Endothelial cell of umbilical vein (primary cell): Measurements from ENCODE around the gene FAM117B. TPM values are rescaled to one million over a fixed set of nuclear protein-coding genes. Genes with fewer than 3 reads are reported as not detected.

Experiments used
- BruUV-seq: library from RNA; stranded (reverse); fragments of 400-500 nt; replicated peaks from 2 replicates; lab custom pipeline; 2021; lab: Mats Ljungman, UMichigan
- CTCF ChIA-PET: fragments of 300-600, 350-600 bp; sonication (Branson Sonifier 250); formaldehyde crosslinking; loops from one replicate; lab custom pipeline; 2021; ENCODE audit warnings: antibody characterized with exemption, inconsistent platforms; lab: Charles Lee
- POLR2A ChIA-PET: fragments of 300-600, 350-600 bp; sonication (Branson Sonifier 250); formaldehyde crosslinking; loops from one replicate; lab custom pipeline; 2021; ENCODE audit warnings: antibody characterized with exemption, inconsistent platforms; lab: Charles Lee
- DNase-seq: peaks from one replicate; pipeline ENCODE4 v3.0.0-alpha.2; 2011; ENCODE audit warnings: low read depth, low spot score
- FAIRE-seq: peaks from 2 replicates; lab custom pipeline; 2011; peaks lifted over from hg19 to GRCh38; lab: Jason Lieb, UNC
- H2AFZ ChIP-seq: 2 replicates; pipeline ENCODE4 v1.6.0; 2012; ENCODE audit warnings: low read depth, low read length, control low read depth, inconsistent platforms
- H3K27ac ChIP-seq: 2 replicates; pipeline ENCODE4 v1.5.1; 2011; ENCODE audit warnings: low read depth, mild to moderate bottlenecking, control low read depth, low read length, moderate library complexity; ENCODE audit not compliant: insufficient read depth
- H3K27me3 ChIP-seq, 2 experiments: 2 replicates each; pipeline versions ENCODE4 v1.6.0 to v1.6.1; 2011; ENCODE audit warnings: low read length in 2 of 2, mixed read lengths in 1 of 2; ENCODE audit not compliant: control insufficient read depth in 2 of 2, insufficient read depth in 2 of 2
- H3K36me3 ChIP-seq, 2 experiments: 2 replicates in 1 of 2; 3 replicates in 1 of 2; pipeline ENCODE4 v1.5.1; 2011; ENCODE audit warnings: low read length in 2 of 2, mild to moderate bottlenecking in 1 of 2, moderate library complexity in 1 of 2; ENCODE audit not compliant: control insufficient read depth in 2 of 2, insufficient read depth in 2 of 2; ENCODE audit errors: extremely low read depth in 1 of 2
- H3K4me1 ChIP-seq: 3 replicates; pipeline ENCODE4 v1.5.1; 2011; ENCODE audit warnings: mild to moderate bottlenecking, low read length; ENCODE audit not compliant: control insufficient read depth, insufficient read depth; ENCODE audit errors: extremely low read depth
- H3K4me2 ChIP-seq: 2 replicates; pipeline ENCODE4 v1.6.1; 2011; ENCODE audit warnings: low read length, control low read depth, mixed read lengths; ENCODE audit not compliant: insufficient read depth
- H3K4me3 ChIP-seq, 3 experiments: fragments of 200-600 bp in 1 of 3; sonication (generic), shearing (Covaris generic) in 1 of 3; replicated peaks in 1 of 3; 2 replicates each; pipeline ENCODE4 v1.5.1; 2011 to 2016; ENCODE audit warnings: control low read depth in 3 of 3, low read length in 3 of 3, mild to moderate bottlenecking in 2 of 3, inconsistent platforms in 1 of 3, low read depth in 1 of 3, moderate library complexity in 1 of 3; ENCODE audit not compliant: insufficient read depth in 1 of 3
- H3K79me2 ChIP-seq: 2 replicates; pipeline ENCODE4 v1.6.0; 2012; ENCODE audit warnings: low read length, inconsistent platforms; ENCODE audit not compliant: control insufficient read depth, insufficient read depth
- H3K9ac ChIP-seq: replicated peaks from 2 replicates; pipeline ENCODE3; 2011; ENCODE audit warnings: low read length, control low read depth; ENCODE audit not compliant: insufficient read depth; ENCODE audit errors: extremely low read depth
- H3K9me1 ChIP-seq: replicated peaks from 3 replicates; pipeline ENCODE4 v1.6.0; 2011; ENCODE audit warnings: mild to moderate bottlenecking, low read length; ENCODE audit not compliant: control insufficient read depth, insufficient read depth; ENCODE audit errors: extremely low read depth
- H3K9me3 ChIP-seq: replicated peaks from 2 replicates; pipeline ENCODE4 v1.5.1; 2012; ENCODE audit warnings: low read length, inconsistent platforms; ENCODE audit not compliant: control insufficient read depth, insufficient read depth
- H4K20me1 ChIP-seq: replicated peaks from 2 replicates; pipeline ENCODE3; 2011; ENCODE audit warnings: mild to moderate bottlenecking, low read length; ENCODE audit not compliant: control insufficient read depth, insufficient read depth; ENCODE audit errors: extremely low read depth
- EZH2 ChIP-seq: IDR thresholded peaks from 2 replicates; pipeline ENCODE4 v1.6.1; 2012; ENCODE audit warnings: borderline replicate concordance, low read depth, mild to moderate bottlenecking, moderate library complexity, low read length, inconsistent platforms; ENCODE audit not compliant: severe bottlenecking
- FOS ChIP-seq: IDR thresholded peaks from 2 replicates; pipeline ENCODE4 v1.6.1; 2011; ENCODE audit warnings: mild to moderate bottlenecking, low read length, moderate library complexity, borderline replicate concordance; ENCODE audit not compliant: insufficient read depth
- GATA2 ChIP-seq: IDR thresholded peaks from 2 replicates; pipeline ENCODE4 v1.7.0; 2011; ENCODE audit warnings: low read depth, mild to moderate bottlenecking, moderate library complexity, mixed read lengths, low read length; ENCODE audit not compliant: insufficient read length, insufficient read depth
- JUN ChIP-seq: IDR thresholded peaks from 2 replicates; pipeline ENCODE4 v1.6.1; 2011; ENCODE audit warnings: borderline replicate concordance, low read depth; ENCODE audit not compliant: insufficient read length, insufficient read depth
- MYC ChIP-seq: IDR thresholded peaks from one replicate; pipeline ENCODE4 v1.6.1; 2011; ENCODE audit warnings: mild to moderate bottlenecking, low read depth, low read length
- POLR2A ChIP-seq: IDR thresholded peaks from 2 replicates; pipeline ENCODE4 v1.6.1; 2012; ENCODE audit warnings: low read depth, mild to moderate bottlenecking, control low read depth, low read length
- POLR2AphosphoS5 ChIP-seq: IDR thresholded peaks from 2 replicates; pipeline ENCODE4 v1.6.1; 2012; ENCODE audit warnings: low read depth, mild to moderate bottlenecking, control low read depth, low read length, moderate library complexity; ENCODE audit not compliant: insufficient read depth
- dilution Hi-C: fragments of 300-500 bp; cut with MboI; formaldehyde crosslinking; loops from one replicate; pipeline ENCODE4 v1.15.0; 2019; ENCODE audit warnings: low sequenced_read_pairs; ENCODE audit not compliant: extremely low pct_ligation_motif_present
- intact Hi-C: fragments of 100-400 bp; cut with micrococcal nuclease; formaldehyde crosslinking; loops from one replicate; pipeline ENCODE4 v1.10.0; 2022
- polyA plus RNA-seq, 4 experiments: library from polyadenylated mRNA; depleted of rRNA in 3 of 4; stranded (reverse) in 3 of 4; unstranded in 1 of 4; fragments of >200 nt; gene quantifications; 2 replicates each; pipeline versions ENCODE4 v1.2.1 to v1.2.3, GENCODE V29; 2011 to 2012; ENCODE audit warnings: missing spikeins in 1 of 4
- total RNA-seq: library from RNA; stranded (reverse); gene quantifications from 2 replicates; pipeline ENCODE4 v1.2.3, GENCODE V29; 2021
- TF ChIP-seq, protein P1 (sequence below), 2 donors: IDR thresholded peaks; 1 replicate in 1 of 2; 2 replicates in 1 of 2; pipeline ENCODE4 v1.5.1; 2011; ENCODE audit warnings: low read length in 2 of 2, mild to moderate bottlenecking in 2 of 2, moderate library complexity in 2 of 2, control low read depth in 1 of 2, inconsistent platforms in 1 of 2, low read depth in 1 of 2; ENCODE audit not compliant: insufficient read depth in 1 of 2; ENCODE audit errors: extremely low read depth in 1 of 2
- TF ChIP-seq, protein P2 (sequence below): IDR thresholded peaks from 2 replicates; pipeline ENCODE4 v1.6.1; 2011; ENCODE audit not compliant: insufficient read depth, insufficient read length

FAM117B gene
- total and polyA plus RNA-seq, 2 donors (not counting 3 experiments of a cell fraction or from before 2014, with no cell fraction given) = 1.3 to 7.0 TPM

DNA sequence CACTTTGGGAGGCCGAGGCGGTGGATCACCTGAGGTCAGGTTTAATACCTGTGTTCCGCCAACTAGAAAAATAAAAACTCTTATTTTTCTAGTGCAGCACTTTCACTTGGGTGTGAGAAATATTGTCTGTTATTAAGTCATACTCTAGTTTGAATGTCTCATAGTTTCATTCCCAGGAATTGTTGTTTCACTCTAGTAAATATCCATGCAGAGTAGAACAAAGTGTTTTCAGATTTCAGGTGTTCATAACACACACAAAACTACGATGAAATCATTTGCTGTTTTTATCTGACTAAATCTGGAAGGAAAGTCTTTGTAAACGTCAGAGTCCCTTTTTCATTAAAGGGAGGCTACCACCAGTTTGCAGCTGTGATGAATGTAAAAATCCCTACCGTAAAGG lies 4.0 kb downstream of the FAM117B start:
- POLR2A ChIA-PET = no interaction called here
- H3K9me3 ChIP-seq = no peaks in the 10 kb centered on the region
- CTCF ChIA-PET = no interaction called here
- H3K9me1 ChIP-seq = no peaks in the 10 kb centered on the region
- BruUV-seq = no TSS peak
- H3K27me3 ChIP-seq = no peaks in the 10 kb centered on the region
- H3K4me1 ChIP-seq = peaks cover 22% of the 10 kb centered on the region
- dilution Hi-C loops (no loop called here), intact Hi-C loops (loop anchor here (10.0 kb wide), 2 partner anchors 376 to 1046 kb away; partner anchors contain the start of gene NBEAL1)
- H2AFZ ChIP-seq = no peak overlapping the region
- no peak overlapping the region for H3K4me2 ChIP-seq
- H3K79me2 ChIP-seq = peaks cover 2% of the 10 kb centered on the region
- TF ChIP-seq GATA2 (no peak), POLR2AphosphoS5 (no peak), JUN (no peak), MYC (no peak)
- FAIRE-seq = no peak
- DNase-seq = no peak
- no peaks in the 10 kb centered on the region for H3K36me3 ChIP-seq
- no peak overlapping the region for H3K27ac ChIP-seq
- no peak overlapping the region for H3K9ac ChIP-seq
- no peaks in the 10 kb centered on the region for H4K20me1 ChIP-seq
- H3K4me3 ChIP-seq = no peak overlapping the region

DNA sequence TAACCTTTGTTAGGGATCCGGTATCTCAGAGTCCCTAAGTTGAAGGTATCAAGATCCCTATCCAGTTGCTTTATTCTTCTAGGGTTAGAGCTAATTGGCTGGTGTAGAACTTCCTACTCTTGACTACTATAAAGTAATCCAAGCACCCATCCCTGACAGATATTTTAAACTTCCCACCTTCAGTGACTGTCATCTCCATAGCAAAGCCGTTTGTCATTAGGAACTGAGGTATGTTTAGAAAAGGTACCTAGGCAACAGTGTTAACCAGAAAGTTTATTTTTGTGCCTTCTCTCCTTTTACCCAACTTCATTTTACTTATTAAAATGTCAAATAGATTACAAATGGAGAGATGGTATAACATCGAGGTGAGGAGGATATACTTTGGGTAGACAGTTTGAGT lies 4.5 kb downstream of the FAM117B start:
- no peaks in the 10 kb centered on the region for H4K20me1 ChIP-seq
- no peak overlapping the region for H3K4me3 ChIP-seq
- no peak for DNase-seq
- ChIA-PET POLR2A (no interaction called here), CTCF (no interaction called here)
- no peak overlapping the region for H2AFZ ChIP-seq
- H3K4me2 ChIP-seq = no peak overlapping the region
- no peak overlapping the region for H3K27ac ChIP-seq
- dilution Hi-C loops (no loop called here), intact Hi-C loops (loop anchor here (10.0 kb wide), 2 partner anchors 376 to 1046 kb away; partner anchors contain the start of gene NBEAL1)
- no peaks in the 10 kb centered on the region for H3K9me1 ChIP-seq
- peak; percentile 57 for FAIRE-seq
- no peaks in the 10 kb centered on the region for H3K9me3 ChIP-seq
- TF ChIP-seq FOS (no peak), POLR2AphosphoS5 (no peak), POLR2A (no peak), GATA2 (no peak), MYC (no peak), JUN (no peak), EZH2 (no peak)
- TF ChIP-seq, protein P1, sequence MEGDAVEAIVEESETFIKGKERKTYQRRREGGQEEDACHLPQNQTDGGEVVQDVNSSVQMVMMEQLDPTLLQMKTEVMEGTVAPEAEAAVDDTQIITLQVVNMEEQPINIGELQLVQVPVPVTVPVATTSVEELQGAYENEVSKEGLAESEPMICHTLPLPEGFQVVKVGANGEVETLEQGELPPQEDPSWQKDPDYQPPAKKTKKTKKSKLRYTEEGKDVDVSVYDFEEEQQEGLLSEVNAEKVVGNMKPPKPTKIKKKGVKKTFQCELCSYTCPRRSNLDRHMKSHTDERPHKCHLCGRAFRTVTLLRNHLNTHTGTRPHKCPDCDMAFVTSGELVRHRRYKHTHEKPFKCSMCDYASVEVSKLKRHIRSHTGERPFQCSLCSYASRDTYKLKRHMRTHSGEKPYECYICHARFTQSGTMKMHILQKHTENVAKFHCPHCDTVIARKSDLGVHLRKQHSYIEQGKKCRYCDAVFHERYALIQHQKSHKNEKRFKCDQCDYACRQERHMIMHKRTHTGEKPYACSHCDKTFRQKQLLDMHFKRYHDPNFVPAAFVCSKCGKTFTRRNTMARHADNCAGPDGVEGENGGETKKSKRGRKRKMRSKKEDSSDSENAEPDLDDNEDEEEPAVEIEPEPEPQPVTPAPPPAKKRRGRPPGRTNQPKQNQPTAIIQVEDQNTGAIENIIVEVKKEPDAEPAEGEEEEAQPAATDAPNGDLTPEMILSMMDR (IDR thresholded peaks at IDR 0.05; ENCODE audit: extremely low read depth in 1 of 2, insufficient read depth in 1 of 2, low read depth in 1 of 2, low read length in 2 of 2) = no peak
- TF ChIP-seq, protein P2, sequence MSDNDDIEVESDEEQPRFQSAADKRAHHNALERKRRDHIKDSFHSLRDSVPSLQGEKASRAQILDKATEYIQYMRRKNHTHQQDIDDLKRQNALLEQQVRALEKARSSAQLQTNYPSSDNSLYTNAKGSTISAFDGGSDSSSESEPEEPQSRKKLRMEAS = no peak
- no peaks in the 10 kb centered on the region for H3K27me3 ChIP-seq
- H3K4me1 ChIP-seq = peaks cover 20% of the 10 kb centered on the region
- no peaks in the 10 kb centered on the region for H3K36me3 ChIP-seq
- H3K79me2 ChIP-seq = peaks cover 2% of the 10 kb centered on the region
- no peak overlapping the region for H3K9ac ChIP-seq
- BruUV-seq = no TSS peak
